Measurements from ENCODE around the gene RAB3IL1. TPM values are rescaled to one million over a fixed set of nuclear protein-coding genes. Genes with fewer than 3 reads are reported as not detected.

The RAB3IL1 gene
- polyA plus RNA-seq, 3 donors: 0.13 TPM; not detected in 2

GRCh38 chr11:61921446-61921845 is 4.1 kb upstream of the RAB3IL1 start:
- Histone ChIP-seq H3K4me2 (replicated peaks; ENCODE audit: extremely low read depth, low read length, poor library complexity, severe bottlenecking) (no peak overlapping the region), H3K9me3 (replicated peaks in 1 of 2; ENCODE audit: control insufficient read depth in 1 of 2, insufficient read depth in 1 of 2, low read length in 2 of 2) (no peaks in the 10 kb centered on the region), H3K27me3 (ENCODE audit: control insufficient read depth in 2 of 2, insufficient read depth in 2 of 2, low read length in 2 of 2) (peaks cover 10 to 29% of the 10 kb centered on the region in 2 donors), H4K20me1 (ENCODE audit: insufficient read depth, low read length) (no peaks in the 10 kb centered on the region), H3K36me3 (replicated peaks in 1 of 2; ENCODE audit: control insufficient read depth in 1 of 2, insufficient read depth in 2 of 2, low read length in 2 of 2) (no peaks in the 10 kb centered on the region), H3K9ac (ENCODE audit: insufficient read depth, low read length, poor library complexity, severe bottlenecking) (no peak overlapping the region), H3K4me1 (ENCODE audit: control insufficient read depth in 1 of 2, insufficient read depth in 2 of 2, low read length in 2 of 2) (peaks cover 48 to 49% of the 10 kb centered on the region in 2 donors), H3K27ac (ENCODE audit: low read depth in 1 of 2, low read length in 2 of 2) (no peak overlapping the region), H3K4me3 (replicated peaks in 1 of 3; ENCODE audit: low read depth in 2 of 3, low read length in 3 of 3) (no peak overlapping the region), H2AFZ (ENCODE audit: insufficient read depth, low read depth, low read length, poor library complexity, severe bottlenecking) (no peak overlapping the region), H3K79me2 (ENCODE audit: insufficient read depth, low read length) (no peaks in the 10 kb centered on the region)
- H3K27ac Mint-ChIP-seq: peak overlapping the region in 1 of 7 donors; percentile 25
- WGBS (ENCODE audit: insufficient coverage): 94% methylated on average over 2 of the region's 3 CpGs
- intact Hi-C loops (cut with micrococcal nuclease): no loop called here
- H3K4me1 Mint-ChIP-seq: peaks cover 36% of the 10 kb centered on the region
- TF ChIP-seq, protein P1, sequence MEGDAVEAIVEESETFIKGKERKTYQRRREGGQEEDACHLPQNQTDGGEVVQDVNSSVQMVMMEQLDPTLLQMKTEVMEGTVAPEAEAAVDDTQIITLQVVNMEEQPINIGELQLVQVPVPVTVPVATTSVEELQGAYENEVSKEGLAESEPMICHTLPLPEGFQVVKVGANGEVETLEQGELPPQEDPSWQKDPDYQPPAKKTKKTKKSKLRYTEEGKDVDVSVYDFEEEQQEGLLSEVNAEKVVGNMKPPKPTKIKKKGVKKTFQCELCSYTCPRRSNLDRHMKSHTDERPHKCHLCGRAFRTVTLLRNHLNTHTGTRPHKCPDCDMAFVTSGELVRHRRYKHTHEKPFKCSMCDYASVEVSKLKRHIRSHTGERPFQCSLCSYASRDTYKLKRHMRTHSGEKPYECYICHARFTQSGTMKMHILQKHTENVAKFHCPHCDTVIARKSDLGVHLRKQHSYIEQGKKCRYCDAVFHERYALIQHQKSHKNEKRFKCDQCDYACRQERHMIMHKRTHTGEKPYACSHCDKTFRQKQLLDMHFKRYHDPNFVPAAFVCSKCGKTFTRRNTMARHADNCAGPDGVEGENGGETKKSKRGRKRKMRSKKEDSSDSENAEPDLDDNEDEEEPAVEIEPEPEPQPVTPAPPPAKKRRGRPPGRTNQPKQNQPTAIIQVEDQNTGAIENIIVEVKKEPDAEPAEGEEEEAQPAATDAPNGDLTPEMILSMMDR (IDR thresholded peaks at IDR 0.05): no peak
- DNase-seq: no peak
- peaks cover 29 to 43% (median 38%) of the 10 kb centered on the region in 3 donors for H3K27me3 Mint-ChIP-seq (ENCODE audit: low read depth in 3 of 3)
- peak overlapping the region in 1 of 2 donors; percentile 26 for H3K4me3 Mint-ChIP-seq
- H3K9me3 Mint-ChIP-seq: peaks cover 0 to 14% (median 3%) of the 10 kb centered on the region in 7 donors
- peaks cover 4 to 8% of the 10 kb centered on the region in 2 donors for H3K36me3 Mint-ChIP-seq

- no peak overlapping the region for H2AFZ ChIP-seq (ENCODE audit: insufficient read depth, low read depth, low read length, poor library complexity, severe bottlenecking)
- Mint-ChIP-seq H3K36me3 (peaks cover 4 to 8% of the 10 kb centered on the region in 2 donors), H3K9me3 (peaks cover 0 to 16% (median 6%) of the 10 kb centered on the region in 7 donors), H3K27me3 (ENCODE audit: low read depth in 3 of 3) (peaks cover 42 to 52% (median 51%) of the 10 kb centered on the region in 3 donors), H3K4me3 (peak overlapping the region in 1 of 2 donors; percentile 48), H3K4me1 (peaks cover 38% of the 10 kb centered on the region), H3K27ac (no peak overlapping the region)
- no peak for DNase-seq
- H3K4me3 ChIP-seq (replicated peaks in 1 of 3; ENCODE audit: low read depth in 2 of 3, low read length in 3 of 3): no peak overlapping the region
- no peaks in the 10 kb centered on the region for H3K79me2 ChIP-seq (ENCODE audit: insufficient read depth, low read length)
- no peak overlapping the region for H3K27ac ChIP-seq (ENCODE audit: low read depth in 1 of 2, low read length in 2 of 2)
- peaks cover 10 to 41% of the 10 kb centered on the region in 2 donors for H3K27me3 ChIP-seq (ENCODE audit: control insufficient read depth in 2 of 2, insufficient read depth in 2 of 2, low read length in 2 of 2)
- no peaks in the 10 kb centered on the region for H3K9me3 ChIP-seq (replicated peaks in 1 of 2; ENCODE audit: control insufficient read depth in 1 of 2, insufficient read depth in 1 of 2, low read length in 2 of 2)
- H3K4me2 ChIP-seq (replicated peaks; ENCODE audit: extremely low read depth, low read length, poor library complexity, severe bottlenecking): no peak overlapping the region
- 92% methylated on average over 12 of the region's 13 CpGs for WGBS (ENCODE audit: insufficient coverage)
- H3K4me1 ChIP-seq (ENCODE audit: control insufficient read depth in 1 of 2, insufficient read depth in 2 of 2, low read length in 2 of 2): peaks cover 51 to 53% of the 10 kb centered on the region in 2 donors
- no peaks in the 10 kb centered on the region for H3K36me3 ChIP-seq (replicated peaks in 1 of 2; ENCODE audit: control insufficient read depth in 1 of 2, insufficient read depth in 2 of 2, low read length in 2 of 2)
- H3K9ac ChIP-seq (ENCODE audit: insufficient read depth, low read length, poor library complexity, severe bottlenecking): no peak overlapping the region
- no peaks in the 10 kb centered on the region for H4K20me1 ChIP-seq (ENCODE audit: insufficient read depth, low read length)
- TF ChIP-seq, protein P1 (IDR thresholded peaks at IDR 0.05): no peak
- intact Hi-C loops (cut with micrococcal nuclease): no loop called here
These were observed 2.6 kb upstream of the RAB3IL1 start for GRCh38 chr11:61919705-61920631.
